Measurements from ENCODE around the gene LEUTX. TPM values are rescaled to one million over a fixed set of nuclear protein-coding genes. Genes with fewer than 3 reads are reported as not detected.

Gene LEUTX
- polyA plus RNA-seq, 1 of the 3 experiments (the other 2 are of a cell fraction), result not detected

DNA sequence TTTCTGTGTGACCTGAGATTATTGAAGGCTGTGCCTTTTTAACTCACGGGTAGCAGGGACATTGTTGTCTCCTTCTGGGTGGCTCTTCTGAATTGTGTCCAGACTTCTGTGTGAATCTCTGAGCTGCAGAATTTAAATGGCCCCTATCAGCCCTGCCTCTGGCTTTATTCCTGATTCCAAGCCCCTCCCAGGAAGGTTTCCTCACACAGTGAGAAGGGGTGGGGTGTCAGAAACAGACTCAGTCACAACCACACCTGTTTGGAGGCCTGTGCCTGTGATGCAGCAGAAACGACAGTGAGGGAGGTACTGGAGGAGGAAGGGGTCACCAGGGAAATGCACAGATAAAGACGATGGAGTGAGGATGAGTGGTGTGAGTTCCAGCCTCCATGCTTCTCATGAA is 40.8 kb upstream of the LEUTX start, which contains the start of gene CLC:
Gene CLC (minus strand): TSS at position 139 of the 400 bp plus-strand sequence. CDS start 77 bp downstream, at position 62.
- Histone ChIP-seq H3K79me2 (ENCODE audit: insufficient read depth) (no peaks in the 10 kb centered on the region), H2AFZ (ENCODE audit: low read depth) (no peak within 1 kb of the TSS), H3K27me3 (ENCODE audit: insufficient read depth) (0 out of 2 replicates have a peak, but pooled peaks cover 6% of the 10 kb centered on the region), H3K4me2 (no peak within 1 kb of the TSS), H4K20me1 (ENCODE audit: insufficient read depth) (no peaks in the 10 kb centered on the region), H3K4me1 (ENCODE audit: control insufficient read depth in 1 of 2, insufficient read depth in 2 of 2, low read depth in 1 of 2, low read length in 1 of 2) (no peaks in the 10 kb centered on the region), H3K9ac (no peak within 1 kb of the TSS), H3F3A (replicated peaks; ENCODE audit: insufficient read depth) (no peaks in the 10 kb centered on the region), H3K27ac (ENCODE audit: low read depth in 2 of 2, low read length in 1 of 2) (no peak within 1 kb of the TSS), H3K9me2 (no peaks in the 10 kb centered on the region), H3K9me3 (no peaks in the 10 kb centered on the region), H3K4me3 (ENCODE audit: low read depth in 2 of 2, low read length in 1 of 2) (no peak within 1 kb of the TSS), H3K36me3 (replicated peaks in 1 of 2; ENCODE audit: control insufficient read depth in 1 of 2, insufficient read depth in 2 of 2, low read length in 1 of 2) (no peaks in the 10 kb centered on the region)
- ChIA-PET POLR2A (no interaction called here), CTCF (no interaction called here)
- WGBS (ENCODE audit: low lambda C conversion rate), result 1% methylated on average over 3 of the region's 3 CpGs
- no peak for TF ChIP-seq FOSL2 (IDR thresholded peaks at IDR 0.05; ENCODE audit: borderline replicate concordance, low read depth)
- no peak for TF ChIP-seq JUND (IDR thresholded peaks at IDR 0.05)
- TF ChIP-seq MEF2A (IDR thresholded peaks at IDR 0.05; ENCODE audit: borderline replicate concordance, low read depth), result no peak
- TF ChIP-seq TAF1 (IDR thresholded peaks at IDR 0.05; ENCODE audit: borderline replicate concordance, low read depth, low read length), result no peak
- TF ChIP-seq RCOR1 (IDR thresholded peaks at IDR 0.05; ENCODE audit: low read length), result no peak
- no peak for TF ChIP-seq TEAD4 (IDR thresholded peaks at IDR 0.05; ENCODE audit: borderline replicate concordance, insufficient read depth)
- TF ChIP-seq POLR2AphosphoS5 (IDR thresholded peaks at IDR 0.05; ENCODE audit: low read depth, low read length), result no peak
- TF ChIP-seq REST (IDR thresholded peaks at IDR 0.05; ENCODE audit: low read depth, low read length), result no peak
- TF ChIP-seq CTCF (IDR thresholded peaks at IDR 0.05), result no peak
- no peak for TF ChIP-seq GABPA (IDR thresholded peaks at IDR 0.05; ENCODE audit: low read depth)
- TF ChIP-seq SIN3A (IDR thresholded peaks at IDR 0.05; ENCODE audit: borderline replicate concordance, low read depth, low read length), result no peak
- TF ChIP-seq RXRA (IDR thresholded peaks at IDR 0.05; ENCODE audit: borderline replicate concordance, low read depth), result no peak
- no peak for TF ChIP-seq USF2 (IDR thresholded peaks at IDR 0.05; ENCODE audit: borderline replicate concordance, low read depth, low read length)
- TF ChIP-seq SMC3 (IDR thresholded peaks at IDR 0.05; ENCODE audit: low read depth, low read length), result no peak
- DNase-seq, result no peak
